ENCODE results near the gene GRHPR.

GRHPR gene

GRCh38 chr9:37399336-37399735 is 23.2 kb upstream of the GRHPR start:
- DNase-seq: no peak

- DNase-seq: no peak
Measured at GRCh38 chr9:37404590-37404989, 17.9 kb upstream of the GRHPR start.

- DNase-seq: no peak
Measured at GRCh38 chr9:37405350-37405749, 17.1 kb upstream of the GRHPR start.

DNA sequence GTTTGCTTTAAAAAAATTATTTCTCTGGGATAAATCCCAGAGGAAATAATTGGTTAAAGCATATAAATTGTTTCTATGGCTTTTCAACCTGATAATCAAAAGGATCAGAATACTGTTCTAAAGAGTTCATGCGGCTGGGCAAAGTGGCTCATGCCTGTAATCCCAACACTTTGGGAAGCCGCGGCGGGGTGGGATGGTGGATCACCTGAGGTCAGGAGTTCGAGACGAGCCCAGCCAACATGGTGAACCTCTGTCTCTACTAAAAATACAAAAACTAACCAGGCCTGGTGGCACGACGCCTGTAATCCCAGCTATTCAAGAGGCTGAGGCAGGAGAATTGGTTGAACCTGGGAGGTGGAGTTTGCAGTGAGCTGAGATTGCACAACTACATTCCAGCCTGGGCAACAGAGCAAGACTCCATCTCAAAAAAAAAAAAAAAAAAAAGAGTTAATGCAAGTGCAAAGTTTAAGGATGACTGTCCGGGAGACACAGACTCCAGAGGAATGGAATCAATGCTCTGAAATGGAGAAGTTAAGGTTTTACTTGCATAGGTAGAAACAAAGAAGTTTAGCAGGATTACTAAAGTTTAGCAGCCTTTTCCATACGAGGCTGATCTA is 16.6 kb upstream of the GRHPR start:
- DNase-seq: no peak

DNA sequence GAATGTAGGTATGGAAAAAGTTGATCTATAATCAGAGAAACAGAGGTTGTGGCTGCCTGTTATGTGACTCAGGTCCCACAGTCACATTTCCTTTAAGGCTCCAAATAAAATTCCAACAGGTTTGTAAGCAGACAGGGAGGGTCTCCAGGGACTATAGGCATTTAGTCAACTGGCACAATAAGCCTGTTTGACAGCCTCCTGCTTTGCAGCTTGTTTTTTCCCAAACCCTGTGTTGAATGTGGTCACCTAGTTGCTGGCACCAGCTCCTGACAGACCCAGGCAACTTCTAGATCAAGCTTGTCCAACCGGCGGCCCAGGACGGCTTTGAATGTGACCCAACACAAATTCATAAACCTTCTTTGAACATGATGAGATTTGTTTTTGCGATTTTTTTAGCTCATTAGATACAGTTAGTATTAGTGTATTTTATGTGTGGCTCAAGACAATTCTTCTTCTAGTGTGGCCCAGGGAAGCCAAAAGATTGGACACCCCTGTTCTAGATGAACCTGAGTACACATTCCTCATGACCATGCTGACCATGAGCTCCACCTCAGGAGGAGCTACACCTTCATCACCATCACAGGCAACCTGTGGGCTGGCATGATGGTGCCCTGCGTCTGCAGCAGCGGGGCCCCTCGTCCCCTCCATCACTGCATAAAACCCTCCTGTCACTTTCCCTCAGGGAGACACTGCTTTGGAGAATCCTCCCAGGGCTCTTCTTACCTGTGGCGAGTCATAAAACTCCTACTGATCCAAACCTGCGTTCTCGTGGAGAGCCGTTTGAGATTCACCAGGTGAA is 15.7 kb upstream of the GRHPR start:
- DNase-seq: no peak

GRCh38 chr9:37407468-37407867 is 15.0 kb upstream of the GRHPR start:
- peak; percentile 35 to 48 for DNase-seq

GRCh38 chr9:37408933-37409710 is 13.4 kb upstream of the GRHPR start:
- DNase-seq: no peak

DNA sequence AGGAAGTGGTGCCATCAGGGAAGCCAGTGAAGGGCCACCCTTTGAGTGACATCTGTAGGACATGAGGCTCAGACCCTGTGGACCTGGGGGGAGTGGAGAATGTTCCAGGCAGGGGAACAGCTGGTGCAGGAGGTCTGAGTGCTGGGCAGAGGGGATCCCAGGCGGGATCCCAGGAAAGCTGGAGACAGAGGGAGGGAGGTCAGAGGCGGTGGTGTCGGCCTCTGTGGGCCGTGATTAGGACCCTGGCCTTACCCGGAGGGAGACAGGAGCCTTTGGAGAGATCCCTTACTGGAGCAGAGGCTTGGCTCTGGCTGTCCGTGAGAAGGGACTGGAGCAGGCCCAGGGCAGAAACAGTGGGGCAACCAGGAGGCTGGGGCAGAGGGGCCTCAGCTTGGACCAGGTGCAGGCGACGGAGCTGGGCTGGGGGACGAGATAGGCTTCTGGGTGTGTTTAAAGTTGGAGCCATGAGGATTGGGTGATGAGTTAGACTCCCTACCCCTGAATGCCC is 12.1 kb upstream of the GRHPR start:
- DNase-seq: no peak

DNA sequence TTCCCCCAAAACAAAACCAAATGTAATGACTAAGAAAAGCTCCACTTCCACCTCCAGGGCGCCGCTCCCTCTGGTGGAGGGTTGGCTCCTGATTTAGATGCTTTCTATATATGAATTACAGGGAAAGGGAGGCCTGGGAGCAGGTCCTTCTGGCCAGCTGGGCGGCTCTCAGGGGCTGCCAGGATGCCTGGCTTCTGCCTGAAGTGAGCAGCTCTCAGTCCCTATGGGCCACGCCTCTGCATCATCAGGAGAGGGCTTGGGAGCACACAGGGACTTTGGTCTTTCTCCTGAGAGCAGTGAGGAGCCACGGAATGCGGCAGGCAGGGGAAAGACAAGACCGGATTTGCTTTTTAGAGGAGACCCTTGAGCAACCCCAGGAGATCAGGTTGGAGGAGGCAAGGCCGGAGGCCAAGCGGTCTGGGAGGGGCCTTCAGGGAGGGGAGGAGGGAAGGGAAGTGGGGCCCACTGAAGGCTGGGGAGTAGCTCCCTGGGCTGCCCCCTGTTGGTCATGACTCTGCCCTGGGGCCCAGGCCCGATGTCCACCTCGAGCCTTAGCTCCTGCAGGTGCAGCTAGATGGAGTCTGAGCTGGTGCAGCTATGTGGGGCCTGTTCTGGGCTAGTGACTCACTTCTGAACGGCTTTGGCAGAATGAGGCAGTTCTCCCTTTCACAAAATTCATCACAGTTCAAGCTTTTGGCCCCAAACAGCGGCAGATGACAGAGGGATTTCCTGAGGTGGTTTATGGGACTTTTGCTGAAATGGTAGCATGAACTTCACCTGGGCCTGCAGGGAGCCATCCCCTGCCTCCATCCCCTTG is 11.3 kb upstream of the GRHPR start:
- peak; percentile 9 to 38 for DNase-seq

DNA sequence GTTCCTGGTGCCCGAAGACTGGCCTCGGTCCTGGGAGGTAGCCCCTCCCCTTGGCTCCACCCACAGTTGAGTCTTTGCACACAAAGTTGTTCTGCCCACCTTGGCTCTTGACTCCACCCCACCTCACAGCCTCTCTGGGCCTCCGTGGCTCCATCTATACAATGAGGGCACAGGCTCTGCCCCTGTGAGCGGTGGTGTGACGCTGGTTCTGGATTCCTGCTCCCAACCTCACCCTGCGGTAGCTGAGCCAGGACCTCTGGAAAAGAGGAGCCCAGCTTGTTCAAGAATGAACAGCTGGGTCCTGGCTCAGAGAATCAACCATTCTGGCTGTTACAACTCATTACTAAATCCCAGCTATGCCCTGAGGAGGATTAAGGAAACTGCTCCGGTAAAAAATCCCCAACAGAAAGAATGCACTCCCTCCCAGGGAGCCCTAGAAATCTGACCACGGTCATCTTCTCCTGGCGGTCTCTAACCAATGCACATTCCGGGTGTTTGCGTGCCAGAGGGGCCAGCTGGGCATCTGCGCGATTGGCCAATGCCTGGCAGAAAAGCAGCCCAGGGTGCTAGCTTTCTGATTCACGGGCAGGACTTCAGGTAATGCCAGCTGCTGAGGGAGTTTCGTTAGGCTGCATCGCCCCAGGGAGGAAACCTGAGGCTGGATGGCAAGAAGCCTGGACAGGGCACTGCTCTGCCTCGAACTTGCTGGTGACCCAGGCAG is 9.9 kb upstream of the GRHPR start:
- no peak for DNase-seq

GRCh38 chr9:37413311-37413710 is 9.2 kb upstream of the GRHPR start:
- no peak for DNase-seq

- DNase-seq: no peak
Measured at GRCh38 chr9:37414503-37414943, 8.0 kb upstream of the GRHPR start.

DNA sequence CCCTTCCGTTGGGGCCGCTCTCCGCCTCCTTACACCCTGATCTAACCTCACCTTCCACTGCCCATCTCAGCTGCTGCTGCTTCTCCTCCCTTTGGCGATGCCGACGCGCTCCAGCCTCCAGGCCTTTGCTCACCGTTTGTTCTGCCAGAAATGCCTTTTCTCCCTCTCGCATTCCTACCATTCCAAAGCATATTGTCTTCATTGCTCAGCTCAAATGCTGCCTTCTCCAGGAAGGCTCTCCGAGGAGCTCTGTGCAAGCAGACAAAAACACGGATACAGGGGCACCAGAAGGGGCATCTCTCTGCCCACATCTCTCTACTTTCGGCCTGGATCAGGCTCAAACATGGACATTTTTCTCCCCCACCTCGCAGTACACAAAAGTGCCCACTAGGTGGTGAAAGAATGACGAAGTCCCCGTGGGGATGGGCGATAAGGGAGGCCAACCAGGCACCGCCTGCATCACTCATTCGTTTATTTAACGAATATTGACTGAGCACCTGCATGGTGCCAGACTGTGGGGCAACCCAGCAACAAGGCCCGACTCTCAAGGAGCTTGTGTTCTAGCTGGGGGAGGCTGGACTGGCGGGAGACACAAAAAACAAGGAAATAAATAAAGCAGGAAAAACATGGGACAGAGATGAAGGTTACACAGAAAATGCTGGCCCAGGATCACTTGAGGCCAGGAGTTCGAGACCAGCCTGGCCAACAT is 7.3 kb upstream of the GRHPR start:
- DNase-seq: peak; percentile 78 to 79

- DNase-seq: no peak
Measured at GRCh38 chr9:37417252-37417803, 5.2 kb upstream of the GRHPR start.

DNA sequence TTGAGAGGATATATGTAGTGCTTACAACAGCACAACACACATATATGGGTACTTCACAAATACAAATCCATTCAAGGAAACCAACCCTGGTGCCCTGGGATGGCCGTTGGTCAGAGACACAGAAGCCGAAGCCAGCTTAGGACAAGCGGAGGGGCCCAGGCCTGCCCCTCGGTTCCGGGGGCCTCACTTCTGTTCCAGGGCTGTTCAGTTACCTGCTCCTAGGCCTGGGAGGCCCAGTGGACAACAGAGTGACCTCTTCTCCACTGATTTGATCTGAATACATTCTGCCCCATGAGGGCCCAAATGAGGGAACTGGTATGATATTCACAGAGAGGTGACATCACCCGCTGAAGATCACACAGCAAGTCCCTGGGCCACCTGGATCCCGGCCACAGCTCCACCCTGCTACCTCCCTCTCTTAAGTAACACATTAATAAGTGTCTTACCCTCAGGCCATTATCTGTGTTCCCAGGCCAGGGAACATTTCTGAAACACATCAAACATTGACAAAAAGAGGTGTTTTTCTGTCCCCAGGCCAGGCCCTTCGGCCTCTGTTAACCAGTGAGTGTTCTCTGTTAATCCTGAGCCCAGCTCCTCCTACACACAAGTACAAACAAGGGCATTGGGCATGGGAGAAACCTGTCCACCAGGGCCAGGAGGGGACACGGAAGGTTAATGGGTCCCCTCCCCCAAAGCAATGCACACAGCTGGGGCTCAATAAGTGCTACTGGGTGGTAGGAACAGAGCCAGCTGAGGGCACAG is 4.5 kb upstream of the GRHPR start:
- DNase-seq: no peak

- DNase-seq: no peak
Measured at GRCh38 chr9:37419204-37419603, 3.3 kb upstream of the GRHPR start.

- DNase-seq: no peak
Measured at GRCh38 chr9:37420271-37421215, 2.0 kb upstream of the GRHPR start.

DNA sequence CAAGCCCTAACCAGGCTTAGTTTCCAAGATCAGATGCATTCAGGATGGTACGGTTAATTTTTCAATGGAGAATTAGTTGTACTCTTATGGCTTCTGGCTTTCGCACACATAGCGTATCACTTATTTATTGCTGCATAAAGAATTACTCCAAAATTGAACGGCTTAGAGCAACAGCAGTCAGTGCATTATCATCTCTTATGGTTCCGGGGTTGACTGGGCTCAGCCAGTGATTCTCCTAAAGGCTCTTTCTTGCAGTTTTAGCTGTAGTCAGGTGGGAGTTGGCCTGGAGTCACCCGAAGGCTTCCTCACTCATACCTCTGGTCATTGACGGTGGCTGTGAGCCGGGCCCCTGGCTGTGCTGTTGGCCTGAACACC is 595 bp upstream of the GRHPR start:
- DNase-seq: no peak

DNA sequence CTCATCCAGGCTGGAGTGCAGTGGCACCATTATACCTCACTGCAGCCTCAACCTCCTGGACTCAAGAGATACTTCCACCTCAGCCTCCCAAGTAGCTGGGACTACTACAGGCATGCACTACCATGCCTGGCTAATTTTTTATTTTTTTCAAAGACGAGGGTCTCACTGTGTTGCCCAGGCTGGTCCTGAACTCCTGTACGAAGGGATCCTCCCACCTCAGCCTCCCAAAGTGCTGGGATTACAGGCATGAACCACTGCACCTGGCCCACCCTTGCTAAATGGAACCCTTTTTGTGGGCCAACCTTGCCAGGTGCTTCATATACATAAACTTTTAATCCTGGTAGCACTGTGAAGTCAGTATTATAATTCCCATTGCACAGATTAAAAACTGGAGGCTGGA is 1.0 kb downstream of the GRHPR start:
- no peak for DNase-seq

Data from Kasumi-1 (cell line).